ENCODE data around the gene CAMKK2. TPM values are rescaled to one million over a fixed set of nuclear protein-coding genes. Genes with fewer than 3 reads are reported as not detected.

Gene CAMKK2
- total and polyA plus RNA-seq, 2 of the 4 experiments (the other 2 are of a cell fraction): 15.2 to 24.7 TPM

- ATAC-seq (ENCODE audit: low read depth) (no peak), DNase-seq (no peak)
- in situ Hi-C loops (cut with MboI; ENCODE audit: low sequenced_read_pairs) (no loop called here), intact Hi-C loops (cut with micrococcal nuclease) (no loop called here), dilution Hi-C loops (cut with HindIII; ENCODE audit: low sequenced_read_pairs, unreplicated experiment) (no loop called here)
- Histone ChIP-seq H3K18ac (ENCODE audit: low read depth, low read length) (no peak overlapping the region), H3K4me2 (ENCODE audit: low read depth, low read length) (no peak overlapping the region), H3K23ac (ENCODE audit: low read depth, low read length) (no peak overlapping the region), H3K9me3 (ENCODE audit: control insufficient read depth, insufficient read depth, low read length) (no peaks in the 10 kb centered on the region), H3K4me3 (ENCODE audit: insufficient read depth, low read depth, low read length) (no peak overlapping the region), H3K9me1 (ENCODE audit: insufficient read depth, low read length) (no peaks in the 10 kb centered on the region), H3K79me1 (ENCODE audit: low read depth in 1 of 2, low read length in 2 of 2) (no peaks in the 10 kb centered on the region; a peak in 1 of 4 replicates), H2BK5ac (ENCODE audit: low read depth, low read length, poor library complexity, severe bottlenecking) (no peak overlapping the region), H4K20me1 (ENCODE audit: insufficient read depth, low read length) (0 out of 2 replicates have a peak, but pooled peaks cover 3% of the 10 kb centered on the region), H2BK20ac (ENCODE audit: low read depth, low read length) (no peak overlapping the region), H3K27me3 (ENCODE audit: control insufficient read depth, insufficient read depth, low read length) (no peaks in the 10 kb centered on the region), H4K8ac (ENCODE audit: low read depth in 2 of 2, low read length in 2 of 2) (no peak overlapping the region), H3K36me3 (ENCODE audit: control insufficient read depth, insufficient read depth, low read length) (peaks cover 19% of the 10 kb centered on the region), H2AK9ac (replicated peaks; ENCODE audit: low read depth, low read length, poor library complexity) (no peak overlapping the region), H4K5ac (ENCODE audit: low read depth, low read length) (no peak overlapping the region), H2BK120ac (ENCODE audit: low read depth, low read length) (no peak overlapping the region), H4K91ac (ENCODE audit: insufficient read depth, low read depth, low read length) (no peak overlapping the region), H3K27ac (ENCODE audit: insufficient read depth, low read length) (no peak overlapping the region), H3K56ac (ENCODE audit: extremely low read depth, insufficient read depth, low read length) (no peak overlapping the region), H2AK5ac (ENCODE audit: low read depth, low read length) (no peak overlapping the region), H2BK15ac (ENCODE audit: low read depth, low read length) (no peak overlapping the region), H2AFZ (replicated peaks; ENCODE audit: low read length, poor library complexity) (no peak overlapping the region), H3K9ac (ENCODE audit: low read depth, low read length) (no peak overlapping the region), H3K4ac (ENCODE audit: low read depth, low read length) (no peak overlapping the region), H3K14ac (replicated peaks; ENCODE audit: low read depth, low read length) (no peak overlapping the region), H3K4me1 (ENCODE audit: control insufficient read depth, insufficient read depth, low read length) (peaks cover 2% of the 10 kb centered on the region)
- no TSS peak for BruUV-seq (replicated peaks)
- ChIA-PET CTCF (no interaction called here), POLR2A (ENCODE audit: unreplicated experiment) (no interaction called here)
- TF ChIP-seq FOS (IDR thresholded peaks at IDR 0.05; ENCODE audit: low read depth, low read length) (no peak), SMC3 (IDR thresholded peaks at IDR 0.05; ENCODE audit: low read depth, low read length) (no peak), CHD1 (IDR thresholded peaks at IDR 0.05; ENCODE audit: low read depth, low read length) (no peak), ELK1 (IDR thresholded peaks at IDR 0.05; ENCODE audit: borderline replicate concordance, low read depth, low read length) (no peak)
- 80% methylated on average over 5 of the region's 9 CpGs; no CpG with 5 or more reads in 1 of the 2 experiments for WGBS, 2 experiments (ENCODE audit: extremely low coverage in 2 of 2, insufficient read length in 1 of 2)
Observed at GRCh38 chr12:121236776-121237175, 59.7 kb downstream of the CAMKK2 start.
